Measurements from ENCODE around the gene MINDY2. TPM values are rescaled to one million over a fixed set of nuclear protein-coding genes. Genes with fewer than 3 reads are reported as not detected.

Gene MINDY2
- total and polyA plus RNA-seq, 2 of the 8 experiments (the other 6 are each of a cell fraction or from before 2014, with no cell fraction given) = 3.1 to 25.7 TPM

GRCh38 chr15:58737298-58737697, 33.8 kb upstream of the MINDY2 start (continued):
- TF ChIP-seq CHD2 (IDR thresholded peaks at IDR 0.05; ENCODE audit: low read length) (no peak), KDM4A (IDR thresholded peaks at IDR 0.05; ENCODE audit: low read depth, low read length, severe bottlenecking) (no peak), CHD7 (IDR thresholded peaks at IDR 0.05; ENCODE audit: insufficient replicate concordance, low read length) (no peak), RAD21 (IDR thresholded peaks at IDR 0.05 in 1 of 2, conservative IDR thresholded peaks at IDR 0.05 in 1 of 2; ENCODE audit: low read depth in 2 of 2, low read length in 2 of 2) (no peak), MAX (IDR thresholded peaks at IDR 0.05) (no peak)

Measured in H1 (cell line).